Measurements from ENCODE around the gene PHYHD1. TPM values are rescaled to one million over a fixed set of nuclear protein-coding genes. Genes with fewer than 3 reads are reported as not detected.
A peak's percentile ranks its signal among the peaks of the same experiment; 100 is the strongest.

PHYHD1 gene
- polyA plus RNA-seq, 1 donor (not counting 4 experiments of a cell fraction or from before 2014, with no cell fraction given), result 4.7 TPM

- Histone ChIP-seq H3K27me3 (ENCODE audit: control insufficient read depth, extremely low read depth, insufficient read depth, low read length) (no peaks in the 10 kb centered on the region), H4K20me1 (ENCODE audit: control insufficient read depth, extremely low read depth, insufficient read depth, low read length) (no peaks in the 10 kb centered on the region), H3K36me3 (ENCODE audit: control insufficient read depth in 2 of 2, extremely low read depth in 1 of 2, insufficient read depth in 2 of 2, low read length in 2 of 2) (no peaks in the 10 kb centered on the region), H3K9me3 (ENCODE audit: control insufficient read depth, low read depth, low read length) (no peaks in the 10 kb centered on the region), H3K9me1 (ENCODE audit: control insufficient read depth, extremely low read depth, insufficient read depth, low read length) (no peaks in the 10 kb centered on the region), H3K9ac (ENCODE audit: control insufficient read depth, extremely low read depth, insufficient read depth, low read length) (no peak overlapping the region), H3K4me1 (ENCODE audit: control insufficient read depth, extremely low read depth, insufficient read depth, low read length) (peaks cover 13% of the 10 kb centered on the region), H3K27ac (ENCODE audit: control insufficient read depth, insufficient read depth, low read length) (no peak overlapping the region), H2AFZ (ENCODE audit: control insufficient read depth, low read length) (peak overlapping the region; percentile 33), H3K4me2 (ENCODE audit: control insufficient read depth, extremely low read depth, insufficient read depth, low read depth, low read length) (peak overlapping the region; percentile 37), H3K79me2 (ENCODE audit: control insufficient read depth, insufficient read depth, low read length) (no peaks in the 10 kb centered on the region), H3K4me3 (ENCODE audit: control insufficient read depth in 2 of 3, extremely low read depth in 1 of 3, insufficient read depth in 2 of 3, low read depth in 1 of 3, low read length in 3 of 3) (no peak overlapping the region)
- TF ChIP-seq EZH2 (IDR thresholded peaks at IDR 0.05; ENCODE audit: low read length) (no peak), CTCF (optimal IDR thresholded peaks at IDR 0.05 in 1 of 3, IDR thresholded peaks at IDR 0.05 in 1 of 3, conservative IDR thresholded peaks at IDR 0.05 in 1 of 3; ENCODE audit: extremely low read depth in 1 of 3, insufficient read depth in 2 of 3, low read length in 3 of 3) (peak; percentile 80 to 90 (median 90))
- no peak for DNase-seq (ENCODE audit: low read depth, low spot score)
- FAIRE-seq, result peak; percentile 13
- dilution Hi-C loops (cut with MboI; ENCODE audit: extremely low pct_ligation_motif_present, low sequenced_read_pairs), result no loop called here
Observed at GRCh38 chr9:128927731-128928411, 7.1 kb downstream of the PHYHD1 start.

- Histone ChIP-seq H3K79me2 (ENCODE audit: control insufficient read depth, insufficient read depth, low read length) (no peaks in the 10 kb centered on the region), H3K27ac (ENCODE audit: control insufficient read depth, insufficient read depth, low read length) (no peak overlapping the region), H3K9ac (ENCODE audit: control insufficient read depth, extremely low read depth, insufficient read depth, low read length) (no peak overlapping the region), H3K36me3 (ENCODE audit: control insufficient read depth in 2 of 2, extremely low read depth in 1 of 2, insufficient read depth in 2 of 2, low read length in 2 of 2) (no peaks in the 10 kb centered on the region), H3K4me2 (ENCODE audit: control insufficient read depth, extremely low read depth, insufficient read depth, low read depth, low read length) (no peak overlapping the region), H2AFZ (ENCODE audit: control insufficient read depth, low read length) (no peak overlapping the region), H3K27me3 (ENCODE audit: control insufficient read depth, extremely low read depth, insufficient read depth, low read length) (no peaks in the 10 kb centered on the region), H3K4me1 (ENCODE audit: control insufficient read depth, extremely low read depth, insufficient read depth, low read length) (peaks cover 13% of the 10 kb centered on the region), H3K4me3 (ENCODE audit: control insufficient read depth in 2 of 3, extremely low read depth in 1 of 3, insufficient read depth in 2 of 3, low read depth in 1 of 3, low read length in 3 of 3) (no peak overlapping the region), H4K20me1 (ENCODE audit: control insufficient read depth, extremely low read depth, insufficient read depth, low read length) (no peaks in the 10 kb centered on the region), H3K9me1 (ENCODE audit: control insufficient read depth, extremely low read depth, insufficient read depth, low read length) (no peaks in the 10 kb centered on the region), H3K9me3 (ENCODE audit: control insufficient read depth, low read depth, low read length) (no peaks in the 10 kb centered on the region)
- DNase-seq (ENCODE audit: low read depth, low spot score) (no peak), FAIRE-seq (no peak)
- dilution Hi-C loops (cut with MboI; ENCODE audit: extremely low pct_ligation_motif_present, low sequenced_read_pairs), result no loop called here
- TF ChIP-seq EZH2 (IDR thresholded peaks at IDR 0.05; ENCODE audit: low read length), result no peak
Observed at GRCh38 chr9:128928624-128929023, 7.8 kb downstream of the PHYHD1 start.

DNA sequence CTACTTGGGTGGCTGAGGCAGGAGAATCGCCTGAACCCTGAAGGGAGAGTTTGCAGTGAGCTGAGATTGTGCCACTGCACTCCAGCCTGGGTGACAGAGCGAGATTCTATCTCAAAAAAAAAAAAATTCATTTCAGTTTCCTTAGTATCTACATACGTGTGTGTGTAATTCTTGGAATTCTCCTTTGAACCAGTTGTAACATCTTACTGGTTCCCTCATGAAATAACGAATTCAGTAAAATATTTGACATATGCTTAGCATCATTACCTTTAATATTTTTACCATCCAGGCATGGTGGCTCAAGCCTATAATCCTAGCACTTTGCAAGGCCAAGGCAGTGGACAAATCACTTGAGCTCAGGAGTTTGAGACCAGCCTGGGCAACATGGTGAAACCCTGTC lies 8.8 kb downstream of the PHYHD1 start:
- H3K27me3 ChIP-seq (ENCODE audit: control insufficient read depth, extremely low read depth, insufficient read depth, low read length), result no peaks in the 10 kb centered on the region
- H3K4me3 ChIP-seq (ENCODE audit: control insufficient read depth in 2 of 3, extremely low read depth in 1 of 3, insufficient read depth in 2 of 3, low read depth in 1 of 3, low read length in 3 of 3), result no peak overlapping the region
- H3K9me3 ChIP-seq (ENCODE audit: control insufficient read depth, low read depth, low read length), result no peaks in the 10 kb centered on the region
- no peak overlapping the region for H3K4me2 ChIP-seq (ENCODE audit: control insufficient read depth, extremely low read depth, insufficient read depth, low read depth, low read length)
- TF ChIP-seq CTCF (optimal IDR thresholded peaks at IDR 0.05 in 1 of 3, IDR thresholded peaks at IDR 0.05 in 1 of 3, conservative IDR thresholded peaks at IDR 0.05 in 1 of 3; ENCODE audit: extremely low read depth in 1 of 3, insufficient read depth in 2 of 3, low read length in 3 of 3), result no peak
- no peak for TF ChIP-seq EZH2 (IDR thresholded peaks at IDR 0.05; ENCODE audit: low read length)
- H3K4me1 ChIP-seq (ENCODE audit: control insufficient read depth, extremely low read depth, insufficient read depth, low read length), result peaks cover 13% of the 10 kb centered on the region
- H2AFZ ChIP-seq (ENCODE audit: control insufficient read depth, low read length), result no peak overlapping the region
- H3K9ac ChIP-seq (ENCODE audit: control insufficient read depth, extremely low read depth, insufficient read depth, low read length), result no peak overlapping the region
- H4K20me1 ChIP-seq (ENCODE audit: control insufficient read depth, extremely low read depth, insufficient read depth, low read length), result no peaks in the 10 kb centered on the region
- DNase-seq (ENCODE audit: low read depth, low spot score) (no peak), FAIRE-seq (no peak)
- no peak overlapping the region for H3K27ac ChIP-seq (ENCODE audit: control insufficient read depth, insufficient read depth, low read length)
- no peaks in the 10 kb centered on the region for H3K36me3 ChIP-seq (ENCODE audit: control insufficient read depth in 2 of 2, extremely low read depth in 1 of 2, insufficient read depth in 2 of 2, low read length in 2 of 2)
- H3K9me1 ChIP-seq (ENCODE audit: control insufficient read depth, extremely low read depth, insufficient read depth, low read length), result no peaks in the 10 kb centered on the region
- dilution Hi-C loops (cut with MboI; ENCODE audit: extremely low pct_ligation_motif_present, low sequenced_read_pairs), result no loop called here
- no peaks in the 10 kb centered on the region for H3K79me2 ChIP-seq (ENCODE audit: control insufficient read depth, insufficient read depth, low read length)

Data from keratinocyte (primary cell).